ENCODE data around the gene GSTK1. TPM values are rescaled to one million over a fixed set of nuclear protein-coding genes. Genes with fewer than 3 reads are reported as not detected.

GSTK1 gene
- total and polyA plus RNA-seq, 4 donors = 98.9 to 253 (median 187) TPM

- TF ChIP-seq HNF4G (IDR thresholded peaks at IDR 0.05) (no peak), JUND (IDR thresholded peaks at IDR 0.05) (no peak), ZBTB33 (IDR thresholded peaks at IDR 0.05) (no peak), RAD21 (IDR thresholded peaks at IDR 0.05) (no peak), RXRA (IDR thresholded peaks at IDR 0.05) (no peak), MAX (IDR thresholded peaks at IDR 0.05) (no peak), CTCF (IDR thresholded peaks at IDR 0.05; ENCODE audit: low read depth, low read length, missing input control) (no peak), REST (IDR thresholded peaks at IDR 0.05) (no peak), FOXA1 (IDR thresholded peaks at IDR 0.05) (no peak), NR2F2 (IDR thresholded peaks at IDR 0.05) (no peak)
- H3K27me3 ChIP-seq (ENCODE audit: control insufficient read depth in 4 of 4, insufficient read depth in 4 of 4, low read length in 3 of 4) = no peaks in the 10 kb centered on the region
- no peak overlapping the region for H3K4me3 ChIP-seq (ENCODE audit: low read depth in 1 of 3, low read length in 3 of 3)
- no peak for DNase-seq (ENCODE audit: low spot score)
- H3K27ac ChIP-seq (ENCODE audit: low read depth in 1 of 2, low read length in 2 of 2) = no peak overlapping the region
- no peak overlapping the region for H3K9ac ChIP-seq (ENCODE audit: low read depth in 1 of 2, low read length in 2 of 2)
- peaks cover 13 to 59% (median 48%) of the 10 kb centered on the region in 4 donors for H3K36me3 ChIP-seq (ENCODE audit: control insufficient read depth in 4 of 4, insufficient read depth in 3 of 4, low read depth in 1 of 4, low read length in 3 of 4)
- no peaks in the 10 kb centered on the region for H3K9me3 ChIP-seq (ENCODE audit: control insufficient read depth in 4 of 4, low read length in 3 of 4)
- H3K4me1 ChIP-seq (ENCODE audit: control insufficient read depth in 4 of 4, insufficient read depth in 4 of 4, low read length in 3 of 4) = peaks cover 0 to 6% (median 3%) of the 10 kb centered on the region in 4 donors
Measured at GRCh38 chr7:143295870-143296269, 32.6 kb downstream of the GSTK1 start.

GRCh38 chr7:143296686-143297085 is 33.4 kb downstream of the GSTK1 start:
- Histone ChIP-seq H3K4me1 (ENCODE audit: control insufficient read depth in 4 of 4, insufficient read depth in 4 of 4, low read length in 3 of 4) (peaks cover 0 to 6% (median 3%) of the 10 kb centered on the region in 4 donors), H3K27ac (ENCODE audit: low read depth in 1 of 2, low read length in 2 of 2) (no peak overlapping the region), H3K9ac (ENCODE audit: low read depth in 1 of 2, low read length in 2 of 2) (no peak overlapping the region), H3K36me3 (ENCODE audit: control insufficient read depth in 4 of 4, insufficient read depth in 3 of 4, low read depth in 1 of 4, low read length in 3 of 4) (peaks cover 13 to 62% (median 55%) of the 10 kb centered on the region in 4 donors), H3K4me3 (ENCODE audit: low read depth in 1 of 3, low read length in 3 of 3) (no peak overlapping the region), H3K27me3 (ENCODE audit: control insufficient read depth in 4 of 4, insufficient read depth in 4 of 4, low read length in 3 of 4) (no peaks in the 10 kb centered on the region), H3K9me3 (ENCODE audit: control insufficient read depth in 4 of 4, low read length in 3 of 4) (no peaks in the 10 kb centered on the region)
- no peak for TF ChIP-seq MAX (IDR thresholded peaks at IDR 0.05)
- no peak for TF ChIP-seq GABPA (IDR thresholded peaks at IDR 0.05 in 1 of 2, conservative IDR thresholded peaks at IDR 0.05 in 1 of 2)
- TF ChIP-seq SP1 (IDR thresholded peaks at IDR 0.05) = no peak
- TF ChIP-seq NR2F2 (IDR thresholded peaks at IDR 0.05) = no peak
- TF ChIP-seq HNF4G (IDR thresholded peaks at IDR 0.05) = no peak
- TF ChIP-seq RXRA (IDR thresholded peaks at IDR 0.05) = no peak
- no peak for DNase-seq (ENCODE audit: low spot score)
- WGBS = 68% methylated on average over 2 of the region's 2 CpGs
